Activated effector memory CD4-positive, alpha-beta T cell treated with Interleukin-2 at 50 U/mL for 16 hours (primary cell): ENCODE results near the gene CDK17.
A peak's percentile ranks its signal among the peaks of the same experiment; 100 is the strongest.
"Not testable (repeated sequence)": the region's sequence is repeated elsewhere in the genome, so short reads cannot be mapped to it uniquely, and the experiment has no call there.

ENCODE experiments used
- DNase-seq: peaks from one replicate; pipeline ENCODE4 v3.0.0-alpha.2; 2020

The CDK17 gene

DNA sequence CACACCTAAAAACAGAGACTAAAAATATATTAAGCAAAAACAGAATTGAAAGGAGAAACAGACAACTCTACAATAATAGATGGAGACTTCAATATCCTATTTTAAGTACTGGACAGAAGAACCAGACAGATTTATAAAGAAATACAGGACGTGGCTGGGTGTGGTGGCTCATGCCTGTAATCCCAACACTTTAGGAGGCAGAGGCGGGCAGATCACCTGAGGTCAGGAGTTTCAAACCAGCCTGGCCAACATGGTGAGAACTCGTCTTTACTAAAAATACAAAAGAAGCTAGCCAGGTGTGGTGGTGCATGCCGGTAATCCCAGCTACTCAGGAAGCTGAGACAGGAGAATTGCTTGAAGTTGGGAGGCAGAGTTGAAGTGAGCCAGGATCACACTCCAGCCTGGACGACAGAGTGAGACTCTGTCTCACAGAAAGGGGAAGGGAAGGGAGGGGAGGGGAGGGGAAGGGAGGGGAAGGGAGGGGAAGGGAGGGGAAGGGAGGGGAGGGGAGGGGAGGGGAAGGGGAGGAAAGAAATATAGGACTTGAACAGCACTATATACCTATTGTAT, 53.0 kb downstream of the CDK17 start:
- no peak for DNase-seq

GRCh38 chr12:96346716-96347115, 53.5 kb downstream of the CDK17 start:
- not testable (repeated sequence) for DNase-seq

- no peak for DNase-seq
Measured at GRCh38 chr12:96344124-96344695, 56.0 kb downstream of the CDK17 start.

DNA sequence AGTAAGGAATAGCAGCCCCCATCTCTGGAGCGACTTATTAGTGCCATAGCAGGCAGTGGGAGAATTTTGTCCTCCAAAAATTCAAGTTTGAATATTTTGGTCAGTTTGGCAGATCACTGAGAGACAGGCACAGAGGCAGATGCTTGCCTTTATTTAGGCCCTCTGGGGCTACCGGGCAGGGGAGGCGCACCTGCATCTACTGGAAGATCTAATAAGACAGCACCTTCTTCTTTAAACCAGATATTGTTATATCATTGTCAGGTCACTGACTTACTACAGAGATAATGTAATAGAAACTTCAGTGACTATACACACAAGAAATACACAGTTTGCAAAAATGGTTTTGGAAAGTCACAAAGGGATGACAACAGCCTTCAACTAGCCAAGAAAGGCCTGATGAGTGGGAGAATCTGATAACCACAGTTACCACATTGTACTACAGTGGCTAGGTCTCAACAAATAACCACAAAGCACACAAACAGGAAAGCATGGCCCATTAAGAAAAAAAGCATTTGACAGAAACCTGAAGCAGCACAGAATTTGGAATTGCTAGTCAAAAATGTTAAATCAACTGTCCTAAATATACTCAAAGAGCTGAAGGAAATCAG, 56.8 kb downstream of the CDK17 start:
- no peak for DNase-seq

DNA sequence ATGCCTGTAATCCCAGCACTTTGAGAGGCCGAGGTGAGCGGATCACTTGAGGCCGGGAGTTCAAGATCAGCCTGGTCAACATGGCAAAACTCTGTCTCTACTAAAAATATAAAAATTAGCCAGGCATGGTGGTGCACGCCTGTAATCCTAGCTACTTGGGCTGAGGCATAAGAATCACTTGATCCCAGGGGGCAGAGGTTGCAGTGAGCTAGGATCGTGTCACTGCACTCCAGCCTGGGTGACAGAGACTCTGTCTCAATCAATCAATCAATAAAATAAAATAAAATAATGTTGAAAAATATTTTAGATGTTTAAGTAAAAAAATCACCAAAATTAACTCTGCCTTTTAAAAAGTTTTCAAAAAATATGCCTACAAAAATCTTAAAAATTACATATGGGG, 60.6 kb downstream of the CDK17 start:
- not testable (repeated sequence) for DNase-seq

DNA sequence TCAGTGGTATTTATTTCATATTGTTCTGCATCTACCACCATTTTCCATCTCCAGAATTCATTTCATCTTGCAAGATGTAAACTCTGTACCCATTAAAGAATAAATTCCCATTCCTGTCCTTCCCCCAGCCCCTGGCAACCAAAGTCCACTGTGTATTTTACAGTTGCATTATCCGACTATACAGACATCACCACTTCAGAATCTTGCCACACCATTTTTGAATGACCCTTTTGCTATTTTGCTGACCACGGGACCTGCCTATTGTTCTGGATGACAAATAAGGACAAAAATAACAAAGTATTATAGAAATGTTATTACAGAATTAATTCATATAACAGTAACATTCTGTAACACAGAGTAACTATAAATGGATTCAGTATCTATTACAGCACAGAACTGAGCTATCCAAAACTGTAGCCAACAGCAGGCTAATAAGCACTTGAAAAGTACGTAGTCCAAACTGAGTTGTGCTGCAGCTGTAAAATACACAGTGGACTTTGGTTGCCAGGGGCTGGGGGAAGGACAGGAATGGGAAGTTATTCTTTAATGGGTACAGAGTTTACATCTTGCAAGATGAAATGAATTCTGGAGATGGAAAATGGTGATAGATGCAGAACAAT, 61.3 kb downstream of the CDK17 start:
- DNase-seq, result no peak

- no peak for DNase-seq
Measured at GRCh38 chr12:96337953-96338352, 62.3 kb downstream of the CDK17 start.

DNA sequence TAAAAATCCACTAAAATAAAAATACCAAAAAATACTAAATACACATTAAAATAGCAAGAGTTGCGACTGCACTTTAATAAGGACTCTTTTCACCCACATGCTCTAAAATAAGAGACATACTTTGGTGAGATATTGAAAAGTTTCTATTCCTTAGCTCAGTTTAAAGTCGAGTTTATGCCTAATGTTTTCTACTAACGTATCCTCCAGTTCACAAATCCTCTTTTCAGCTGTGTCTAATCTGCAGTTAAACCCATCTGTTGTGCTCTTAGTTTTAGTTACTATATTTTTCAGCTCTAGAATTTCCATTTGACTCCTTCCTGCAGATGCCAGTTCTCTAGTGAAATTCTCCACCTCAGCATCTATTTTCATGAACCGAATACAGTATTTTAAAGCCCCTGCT, 63.8 kb downstream of the CDK17 start:
- no peak for DNase-seq

- DNase-seq, result no peak
Measured at GRCh38 chr12:96335270-96335669, 65.0 kb downstream of the CDK17 start.

DNA sequence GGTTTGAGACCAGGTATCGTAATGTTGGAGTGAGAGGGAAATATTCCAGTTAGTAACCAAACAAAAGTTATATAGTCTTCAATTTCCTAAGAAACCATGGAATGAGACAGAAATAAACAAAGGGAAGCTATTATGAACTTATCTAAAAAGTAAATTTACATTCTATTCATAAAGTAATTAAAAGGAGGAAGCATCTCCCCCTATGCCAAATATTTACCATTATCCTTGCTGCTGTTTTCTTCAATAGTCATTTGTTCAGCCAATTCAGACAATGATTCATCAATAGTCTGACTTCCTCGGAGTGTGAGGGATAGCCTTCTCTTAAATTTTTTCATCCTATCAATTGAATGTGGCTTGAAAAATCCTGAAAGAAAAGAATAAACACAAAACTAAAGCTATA, 65.7 kb downstream of the CDK17 start:
- DNase-seq, result no peak

GRCh38 chr12:96329545-96329944, 70.7 kb downstream of the CDK17 start:
- DNase-seq, result no peak

DNA sequence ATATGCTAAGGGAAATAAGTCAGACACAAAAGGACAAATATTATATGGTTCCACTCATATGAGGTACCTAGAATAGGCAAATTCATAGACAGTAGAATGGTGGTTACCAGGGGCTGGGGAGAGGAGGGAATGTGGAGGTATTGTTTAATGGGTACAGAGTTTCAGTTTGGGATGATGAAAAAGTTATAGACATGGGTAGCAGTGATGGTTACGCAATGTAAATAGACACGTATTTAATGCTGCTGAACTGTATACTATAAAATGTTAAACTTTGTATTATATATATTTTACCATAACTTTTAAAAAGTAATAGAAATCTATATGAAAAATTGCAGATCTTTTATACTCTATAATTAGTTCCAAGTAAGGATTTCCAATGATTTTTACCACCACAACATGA, 71.2 kb downstream of the CDK17 start:
- DNase-seq, result no peak

GRCh38 chr12:96327889-96328288, 72.3 kb downstream of the CDK17 start:
- DNase-seq, result no peak

DNA sequence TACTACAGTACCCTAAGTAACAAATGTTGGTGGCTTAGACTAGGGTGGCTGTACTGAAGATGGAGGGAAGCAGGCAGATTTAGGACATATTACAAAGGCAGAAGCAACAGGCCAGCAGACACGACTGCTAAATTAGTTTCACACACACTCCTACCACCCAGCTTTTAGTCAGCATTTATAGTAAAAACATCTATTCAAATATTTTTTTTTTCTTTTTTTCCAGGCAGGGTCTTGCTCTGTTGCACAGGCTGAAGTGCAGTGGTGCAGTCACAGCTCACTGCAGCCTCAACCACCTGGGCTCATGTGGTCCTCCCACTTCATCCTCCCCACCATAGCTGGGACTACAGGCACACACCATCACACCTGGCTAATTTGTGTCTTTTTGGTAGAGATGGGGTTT, 72.9 kb downstream of the CDK17 start:
- DNase-seq, result no peak

DNA sequence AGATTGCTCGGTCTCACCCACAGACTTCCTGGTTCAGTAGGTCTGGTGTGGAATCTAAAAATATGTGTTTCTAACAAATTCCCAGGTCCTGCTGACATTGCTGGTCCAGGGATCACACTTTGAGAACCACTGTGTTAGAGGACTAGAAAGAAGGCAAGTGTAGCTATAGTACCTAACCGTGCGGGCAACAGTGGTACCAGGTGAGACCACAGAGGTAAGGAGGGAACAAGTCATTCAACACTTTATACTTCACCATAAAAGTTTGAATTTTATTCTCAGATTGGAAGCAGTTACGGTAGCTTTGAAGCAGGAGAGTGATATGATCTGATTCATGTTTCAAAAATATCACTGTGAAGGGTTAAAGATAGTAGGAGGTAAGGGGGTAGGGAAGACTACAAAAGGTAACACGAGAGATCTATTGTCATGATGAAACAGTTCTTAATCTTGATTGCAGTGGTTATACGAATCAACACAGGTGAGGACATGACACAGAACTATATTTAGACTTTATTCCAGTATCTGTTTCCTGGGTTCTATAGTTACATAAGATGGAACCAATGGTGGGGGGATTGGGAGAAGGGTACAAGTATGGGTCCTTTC, 73.5 kb downstream of the CDK17 start:
- no peak for DNase-seq

GRCh38 chr12:96323906-96324305, 76.3 kb downstream of the CDK17 start:
- DNase-seq, result no peak

GRCh38 chr12:96322720-96323119, 77.5 kb downstream of the CDK17 start:
- no peak for DNase-seq

DNA sequence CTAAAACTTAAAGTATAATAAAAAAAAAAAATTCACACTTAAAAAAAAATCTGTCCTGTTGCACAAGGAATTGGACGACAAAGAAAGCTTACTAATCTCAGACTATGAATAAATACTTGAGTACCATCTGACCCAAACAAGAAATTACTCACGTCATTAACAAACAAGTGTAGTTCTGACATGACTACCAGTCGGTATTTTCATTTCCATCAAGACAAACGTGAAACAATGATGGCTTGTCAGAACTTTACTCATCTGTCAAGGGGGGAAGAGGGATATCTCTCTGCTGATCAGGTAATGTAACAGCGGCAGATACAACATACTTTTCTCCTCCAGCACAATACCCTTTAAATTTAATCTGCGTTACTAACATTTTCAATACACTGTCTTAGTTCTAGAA, 78.3 kb downstream of the CDK17 start:
- DNase-seq, result no peak

- not testable (repeated sequence) for DNase-seq
Measured at GRCh38 chr12:96317801-96318200, 82.4 kb downstream of the CDK17 start.

DNA sequence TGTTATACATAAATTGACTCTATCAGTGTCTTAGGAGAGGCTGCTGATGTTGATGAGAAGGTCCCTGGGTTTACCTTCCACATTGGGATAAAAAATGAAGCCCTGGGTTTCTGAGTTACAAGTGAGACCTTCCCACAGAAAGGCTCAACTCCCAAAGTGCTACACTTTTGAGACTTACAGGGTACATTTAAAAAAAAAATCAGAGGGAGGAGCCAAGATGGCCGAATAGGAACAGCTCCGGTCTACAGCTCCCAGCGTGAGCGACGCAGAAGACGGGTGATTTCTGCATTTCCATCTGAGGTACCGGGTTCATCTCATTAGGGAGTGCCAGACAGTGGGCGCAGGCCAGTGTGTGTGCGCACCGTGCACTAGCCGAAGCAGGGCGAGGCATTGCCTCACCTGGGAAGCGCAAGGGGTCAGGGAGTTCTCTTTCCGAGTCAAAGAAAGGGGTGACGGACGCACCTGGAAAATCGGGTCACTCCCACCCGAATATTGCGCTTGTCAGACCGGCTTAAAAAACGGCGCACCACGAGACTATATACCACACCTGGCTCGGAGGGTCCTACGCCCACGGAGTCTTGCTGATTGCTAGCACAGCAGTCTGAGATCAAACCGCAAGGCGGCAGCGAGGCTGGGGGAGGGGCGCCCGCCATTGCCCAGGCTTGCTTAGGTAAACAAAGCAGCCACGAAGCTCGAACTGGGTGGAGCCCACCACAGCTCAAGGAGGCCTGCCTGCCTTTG, 84.3 kb downstream of the CDK17 start:
- peak; percentile 32 for DNase-seq

DNA sequence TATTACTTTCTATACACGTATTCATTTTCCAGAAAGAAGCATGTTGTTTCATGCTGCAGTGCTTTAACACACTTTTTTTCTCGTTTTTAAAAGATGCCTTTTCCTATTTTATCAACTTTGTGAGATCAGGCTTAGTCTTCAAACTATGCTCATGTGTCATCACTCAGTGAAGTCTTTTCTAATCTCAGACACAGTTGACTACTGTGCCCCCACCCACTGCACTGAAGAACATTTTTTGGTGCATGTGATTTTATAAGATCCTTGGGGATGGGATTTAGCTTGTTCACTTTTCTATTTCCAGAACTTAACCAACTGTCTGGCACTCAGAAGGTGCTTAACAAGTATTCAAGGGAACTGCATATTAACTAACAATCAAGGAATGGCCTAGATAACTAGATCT, 85.5 kb downstream of the CDK17 start:
- no peak for DNase-seq

DNA sequence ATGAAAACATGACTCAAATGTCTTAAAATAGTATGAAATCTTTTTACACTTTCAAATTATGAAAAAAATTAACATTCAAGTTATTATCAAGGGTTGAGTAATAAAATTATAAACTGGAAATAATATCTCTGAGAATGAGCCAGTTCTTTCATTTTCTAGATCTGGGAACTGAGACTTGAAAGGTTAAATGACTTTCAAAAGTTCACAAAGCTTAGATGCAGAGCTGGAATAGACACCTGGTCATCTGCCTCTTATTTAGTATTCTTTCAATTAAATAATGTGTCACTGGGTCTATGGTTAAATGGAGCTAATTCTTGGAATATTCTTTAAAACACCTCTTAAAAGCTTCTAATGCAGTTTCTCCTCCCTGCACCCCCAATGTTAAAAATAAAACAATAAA, 86.6 kb downstream of the CDK17 start:
- DNase-seq, result no peak

DNA sequence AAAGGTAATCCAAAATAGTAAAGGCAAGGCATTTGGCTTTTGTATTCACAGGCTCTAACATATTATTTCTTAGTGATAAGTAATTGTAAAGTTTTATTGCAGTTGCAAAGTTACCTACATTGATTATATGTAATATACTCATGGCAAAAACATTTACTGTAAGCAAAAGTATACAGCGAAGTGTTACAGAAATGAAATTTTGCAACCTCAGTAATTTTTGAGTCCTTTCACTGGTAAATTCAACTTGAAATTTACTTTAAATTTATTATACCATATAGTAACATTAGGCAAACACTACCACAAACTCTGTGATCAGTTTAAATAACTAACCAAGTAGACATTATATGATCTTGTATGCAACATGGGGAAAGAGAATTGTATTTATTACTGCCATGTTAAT, 89.0 kb downstream of the CDK17 start:
- DNase-seq, result no peak
